Stimulated activated CD4-positive, alpha-beta T cell treated with anti-CD3 and anti-CD28 coated beads, Interleukin-4, amount 100 ng/mL, for 4 hours (primary cell): ENCODE results near the gene CFAP69.
"Not testable (repeated sequence)": the region's sequence is repeated elsewhere in the genome, so short reads cannot be mapped to it uniquely, and the experiment has no call there.

Source experiments
- DNase-seq, 2 experiments: peaks; one replicate each; pipeline ENCODE4 v3.0.0-alpha.2; 2020

Gene CFAP69

GRCh38 chr7:90346336-90347125 lies 101.6 kb downstream of the CFAP69 start, which contains the start of gene GTPBP10:
Gene GTPBP10 (plus strand): TSS chr7:90346716. CDS start chr7:90346742, 26 bp downstream.
- DNase-seq: peak; percentile 94 to 97

GRCh38 chr7:90347759-90348158 lies 102.8 kb downstream of the CFAP69 start:
- no peak for DNase-seq

- DNase-seq: no peak
Measured at GRCh38 chr7:90349305-90349704, 104.3 kb downstream of the CFAP69 start.

GRCh38 chr7:90350032-90350431 lies 105.1 kb downstream of the CFAP69 start:
- not testable (repeated sequence) for DNase-seq

- DNase-seq: no peak
Measured at GRCh38 chr7:90351987-90352386, 107.0 kb downstream of the CFAP69 start.
